Measurements from ENCODE around the gene FAM89A. TPM values are rescaled to one million over a fixed set of nuclear protein-coding genes. Genes with fewer than 3 reads are reported as not detected.

FAM89A gene
- total and polyA plus RNA-seq, 2 of the 8 experiments (the other 6 are each of a cell fraction or from before 2014, with no cell fraction given): 2.1 to 2.2 TPM

DNA sequence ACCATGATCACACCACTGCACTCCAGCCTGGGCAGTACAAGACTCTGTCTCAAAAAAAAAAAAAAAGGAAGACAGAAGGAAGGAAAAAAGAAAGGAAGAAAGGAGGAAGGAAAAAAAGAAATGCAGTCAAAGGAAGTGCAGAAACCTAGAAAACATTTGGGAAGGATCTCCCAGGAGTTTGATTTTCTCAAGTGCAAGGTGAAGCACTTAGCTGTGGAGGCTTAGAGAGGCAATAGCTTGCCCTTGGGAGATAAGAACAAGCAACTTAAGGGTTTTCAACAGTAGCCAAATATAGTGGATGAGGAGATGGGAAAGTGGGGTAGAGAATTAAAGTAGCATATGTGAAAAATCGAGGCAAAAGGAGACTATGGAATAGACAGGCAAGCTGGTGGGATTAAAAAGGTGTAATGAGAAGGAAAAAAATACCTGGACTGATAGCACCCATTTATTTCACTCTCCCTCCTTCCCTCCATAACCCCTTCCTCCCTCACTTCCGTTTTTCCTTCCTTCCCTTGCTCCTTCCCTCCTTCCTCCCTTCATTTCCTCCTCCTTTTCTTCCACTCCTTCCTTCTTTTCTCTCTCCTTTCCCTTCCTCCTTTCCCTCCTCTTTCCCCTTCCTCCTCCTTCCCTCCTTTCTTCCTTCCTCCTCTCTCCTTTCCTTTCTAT, 6.8 kb upstream of the FAM89A start (continued):
- TF ChIP-seq, protein P1, sequence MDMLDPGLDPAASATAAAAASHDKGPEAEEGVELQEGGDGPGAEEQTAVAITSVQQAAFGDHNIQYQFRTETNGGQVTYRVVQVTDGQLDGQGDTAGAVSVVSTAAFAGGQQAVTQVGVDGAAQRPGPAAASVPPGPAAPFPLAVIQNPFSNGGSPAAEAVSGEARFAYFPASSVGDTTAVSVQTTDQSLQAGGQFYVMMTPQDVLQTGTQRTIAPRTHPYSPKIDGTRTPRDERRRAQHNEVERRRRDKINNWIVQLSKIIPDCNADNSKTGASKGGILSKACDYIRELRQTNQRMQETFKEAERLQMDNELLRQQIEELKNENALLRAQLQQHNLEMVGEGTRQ (IDR thresholded peaks at IDR 0.05; ENCODE audit: low read length): no peak
- no peak for TF ChIP-seq CBX5 (IDR thresholded peaks at IDR 0.05; ENCODE audit: low read depth, low read length)
- no peak for TF ChIP-seq RBBP5 (IDR thresholded peaks at IDR 0.05; ENCODE audit: borderline replicate concordance, low read depth, low read length)
- TF ChIP-seq, protein P2, sequence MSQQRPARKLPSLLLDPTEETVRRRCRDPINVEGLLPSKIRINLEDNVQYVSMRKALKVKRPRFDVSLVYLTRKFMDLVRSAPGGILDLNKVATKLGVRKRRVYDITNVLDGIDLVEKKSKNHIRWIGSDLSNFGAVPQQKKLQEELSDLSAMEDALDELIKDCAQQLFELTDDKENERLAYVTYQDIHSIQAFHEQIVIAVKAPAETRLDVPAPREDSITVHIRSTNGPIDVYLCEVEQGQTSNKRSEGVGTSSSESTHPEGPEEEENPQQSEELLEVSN (IDR thresholded peaks at IDR 0.05): no peak
- TF ChIP-seq CBX8 (IDR thresholded peaks at IDR 0.05; ENCODE audit: borderline replicate concordance, low read depth, low read length): no peak
- TF ChIP-seq CHD2 (IDR thresholded peaks at IDR 0.05; ENCODE audit: low read length): no peak
- TF ChIP-seq, protein P3, sequence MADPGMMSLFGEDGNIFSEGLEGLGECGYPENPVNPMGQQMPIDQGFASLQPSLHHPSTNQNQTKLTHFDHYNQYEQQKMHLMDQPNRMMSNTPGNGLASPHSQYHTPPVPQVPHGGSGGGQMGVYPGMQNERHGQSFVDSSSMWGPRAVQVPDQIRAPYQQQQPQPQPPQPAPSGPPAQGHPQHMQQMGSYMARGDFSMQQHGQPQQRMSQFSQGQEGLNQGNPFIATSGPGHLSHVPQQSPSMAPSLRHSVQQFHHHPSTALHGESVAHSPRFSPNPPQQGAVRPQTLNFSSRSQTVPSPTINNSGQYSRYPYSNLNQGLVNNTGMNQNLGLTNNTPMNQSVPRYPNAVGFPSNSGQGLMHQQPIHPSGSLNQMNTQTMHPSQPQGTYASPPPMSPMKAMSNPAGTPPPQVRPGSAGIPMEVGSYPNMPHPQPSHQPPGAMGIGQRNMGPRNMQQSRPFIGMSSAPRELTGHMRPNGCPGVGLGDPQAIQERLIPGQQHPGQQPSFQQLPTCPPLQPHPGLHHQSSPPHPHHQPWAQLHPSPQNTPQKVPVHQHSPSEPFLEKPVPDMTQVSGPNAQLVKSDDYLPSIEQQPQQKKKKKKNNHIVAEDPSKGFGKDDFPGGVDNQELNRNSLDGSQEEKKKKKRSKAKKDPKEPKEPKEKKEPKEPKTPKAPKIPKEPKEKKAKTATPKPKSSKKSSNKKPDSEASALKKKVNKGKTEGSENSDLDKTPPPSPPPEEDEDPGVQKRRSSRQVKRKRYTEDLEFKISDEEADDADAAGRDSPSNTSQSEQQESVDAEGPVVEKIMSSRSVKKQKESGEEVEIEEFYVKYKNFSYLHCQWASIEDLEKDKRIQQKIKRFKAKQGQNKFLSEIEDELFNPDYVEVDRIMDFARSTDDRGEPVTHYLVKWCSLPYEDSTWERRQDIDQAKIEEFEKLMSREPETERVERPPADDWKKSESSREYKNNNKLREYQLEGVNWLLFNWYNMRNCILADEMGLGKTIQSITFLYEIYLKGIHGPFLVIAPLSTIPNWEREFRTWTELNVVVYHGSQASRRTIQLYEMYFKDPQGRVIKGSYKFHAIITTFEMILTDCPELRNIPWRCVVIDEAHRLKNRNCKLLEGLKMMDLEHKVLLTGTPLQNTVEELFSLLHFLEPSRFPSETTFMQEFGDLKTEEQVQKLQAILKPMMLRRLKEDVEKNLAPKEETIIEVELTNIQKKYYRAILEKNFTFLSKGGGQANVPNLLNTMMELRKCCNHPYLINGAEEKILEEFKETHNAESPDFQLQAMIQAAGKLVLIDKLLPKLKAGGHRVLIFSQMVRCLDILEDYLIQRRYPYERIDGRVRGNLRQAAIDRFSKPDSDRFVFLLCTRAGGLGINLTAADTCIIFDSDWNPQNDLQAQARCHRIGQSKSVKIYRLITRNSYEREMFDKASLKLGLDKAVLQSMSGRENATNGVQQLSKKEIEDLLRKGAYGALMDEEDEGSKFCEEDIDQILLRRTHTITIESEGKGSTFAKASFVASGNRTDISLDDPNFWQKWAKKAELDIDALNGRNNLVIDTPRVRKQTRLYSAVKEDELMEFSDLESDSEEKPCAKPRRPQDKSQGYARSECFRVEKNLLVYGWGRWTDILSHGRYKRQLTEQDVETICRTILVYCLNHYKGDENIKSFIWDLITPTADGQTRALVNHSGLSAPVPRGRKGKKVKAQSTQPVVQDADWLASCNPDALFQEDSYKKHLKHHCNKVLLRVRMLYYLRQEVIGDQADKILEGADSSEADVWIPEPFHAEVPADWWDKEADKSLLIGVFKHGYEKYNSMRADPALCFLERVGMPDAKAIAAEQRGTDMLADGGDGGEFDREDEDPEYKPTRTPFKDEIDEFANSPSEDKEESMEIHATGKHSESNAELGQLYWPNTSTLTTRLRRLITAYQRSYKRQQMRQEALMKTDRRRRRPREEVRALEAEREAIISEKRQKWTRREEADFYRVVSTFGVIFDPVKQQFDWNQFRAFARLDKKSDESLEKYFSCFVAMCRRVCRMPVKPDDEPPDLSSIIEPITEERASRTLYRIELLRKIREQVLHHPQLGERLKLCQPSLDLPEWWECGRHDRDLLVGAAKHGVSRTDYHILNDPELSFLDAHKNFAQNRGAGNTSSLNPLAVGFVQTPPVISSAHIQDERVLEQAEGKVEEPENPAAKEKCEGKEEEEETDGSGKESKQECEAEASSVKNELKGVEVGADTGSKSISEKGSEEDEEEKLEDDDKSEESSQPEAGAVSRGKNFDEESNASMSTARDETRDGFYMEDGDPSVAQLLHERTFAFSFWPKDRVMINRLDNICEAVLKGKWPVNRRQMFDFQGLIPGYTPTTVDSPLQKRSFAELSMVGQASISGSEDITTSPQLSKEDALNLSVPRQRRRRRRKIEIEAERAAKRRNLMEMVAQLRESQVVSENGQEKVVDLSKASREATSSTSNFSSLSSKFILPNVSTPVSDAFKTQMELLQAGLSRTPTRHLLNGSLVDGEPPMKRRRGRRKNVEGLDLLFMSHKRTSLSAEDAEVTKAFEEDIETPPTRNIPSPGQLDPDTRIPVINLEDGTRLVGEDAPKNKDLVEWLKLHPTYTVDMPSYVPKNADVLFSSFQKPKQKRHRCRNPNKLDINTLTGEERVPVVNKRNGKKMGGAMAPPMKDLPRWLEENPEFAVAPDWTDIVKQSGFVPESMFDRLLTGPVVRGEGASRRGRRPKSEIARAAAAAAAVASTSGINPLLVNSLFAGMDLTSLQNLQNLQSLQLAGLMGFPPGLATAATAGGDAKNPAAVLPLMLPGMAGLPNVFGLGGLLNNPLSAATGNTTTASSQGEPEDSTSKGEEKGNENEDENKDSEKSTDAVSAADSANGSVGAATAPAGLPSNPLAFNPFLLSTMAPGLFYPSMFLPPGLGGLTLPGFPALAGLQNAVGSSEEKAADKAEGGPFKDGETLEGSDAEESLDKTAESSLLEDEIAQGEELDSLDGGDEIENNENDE (IDR thresholded peaks at IDR 0.05; ENCODE audit: insufficient replicate concordance, low read length): no peak
- no peak for TF ChIP-seq EP300 (IDR thresholded peaks at IDR 0.05; ENCODE audit: borderline replicate concordance in 1 of 2, low read depth in 2 of 2, low read length in 2 of 2)
